ENCODE measurements around the gene WTIP.

WTIP gene

DNA sequence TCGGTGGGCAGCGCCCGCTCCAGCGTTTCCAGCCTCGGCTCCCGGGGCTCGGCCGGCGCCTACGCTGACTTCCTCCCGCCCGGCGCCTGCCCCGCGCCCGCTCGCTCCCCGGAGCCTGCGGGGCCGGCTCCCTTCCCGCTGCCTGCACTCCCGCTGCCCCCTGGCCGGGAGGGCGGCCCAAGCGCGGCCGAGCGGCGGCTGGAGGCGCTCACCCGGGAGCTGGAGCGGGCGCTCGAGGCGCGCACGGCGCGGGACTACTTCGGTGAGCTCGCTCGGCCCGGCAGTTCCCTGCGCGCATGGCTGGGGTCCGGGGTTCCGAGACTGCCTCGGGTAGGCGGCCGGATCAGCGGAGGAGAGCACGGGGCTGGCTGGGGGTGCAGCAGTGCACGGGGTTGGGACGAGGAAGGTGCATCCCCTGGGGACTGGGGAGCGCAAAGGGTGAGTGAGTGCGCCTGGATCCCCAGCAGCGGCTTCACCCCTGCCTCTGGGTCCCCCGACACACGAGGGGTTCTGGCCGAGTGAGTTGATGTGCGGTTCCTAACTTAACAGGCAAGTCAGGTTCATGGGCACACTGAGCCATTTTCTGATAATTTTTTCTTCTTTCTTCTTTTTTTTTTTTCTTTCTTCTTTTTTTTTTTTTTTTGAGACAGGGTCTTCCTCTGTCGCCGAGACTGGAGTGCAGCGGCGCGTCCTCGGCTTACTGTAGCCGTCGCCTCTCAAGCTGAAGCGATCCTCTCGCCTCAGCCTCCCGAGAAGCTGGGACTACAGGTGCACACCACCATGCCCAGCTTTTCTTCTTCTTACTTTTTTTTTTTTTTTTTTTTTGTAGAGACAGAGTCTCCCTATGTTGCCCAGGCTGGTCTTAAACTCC lies 1.1 kb downstream of the WTIP start:
- Histone ChIP-seq H3K27me3 (replicated peaks) (no peaks in the 10 kb centered on the region), H3K36me3 (replicated peaks) (no peaks in the 10 kb centered on the region), H3K27ac (no peak overlapping the region), H3K4me3 (ENCODE audit: low read depth, low read length) (peak overlapping the region; percentile 66)
- in situ Hi-C loops (cut with HindIII; ENCODE audit: low pct_ligation_motif_present, low sequenced_read_pairs) = no loop called here
- TF ChIP-seq, protein P1, sequence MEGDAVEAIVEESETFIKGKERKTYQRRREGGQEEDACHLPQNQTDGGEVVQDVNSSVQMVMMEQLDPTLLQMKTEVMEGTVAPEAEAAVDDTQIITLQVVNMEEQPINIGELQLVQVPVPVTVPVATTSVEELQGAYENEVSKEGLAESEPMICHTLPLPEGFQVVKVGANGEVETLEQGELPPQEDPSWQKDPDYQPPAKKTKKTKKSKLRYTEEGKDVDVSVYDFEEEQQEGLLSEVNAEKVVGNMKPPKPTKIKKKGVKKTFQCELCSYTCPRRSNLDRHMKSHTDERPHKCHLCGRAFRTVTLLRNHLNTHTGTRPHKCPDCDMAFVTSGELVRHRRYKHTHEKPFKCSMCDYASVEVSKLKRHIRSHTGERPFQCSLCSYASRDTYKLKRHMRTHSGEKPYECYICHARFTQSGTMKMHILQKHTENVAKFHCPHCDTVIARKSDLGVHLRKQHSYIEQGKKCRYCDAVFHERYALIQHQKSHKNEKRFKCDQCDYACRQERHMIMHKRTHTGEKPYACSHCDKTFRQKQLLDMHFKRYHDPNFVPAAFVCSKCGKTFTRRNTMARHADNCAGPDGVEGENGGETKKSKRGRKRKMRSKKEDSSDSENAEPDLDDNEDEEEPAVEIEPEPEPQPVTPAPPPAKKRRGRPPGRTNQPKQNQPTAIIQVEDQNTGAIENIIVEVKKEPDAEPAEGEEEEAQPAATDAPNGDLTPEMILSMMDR (IDR thresholded peaks at IDR 0.05; ENCODE audit: low read depth, low read length, missing control alignments) = no peak
- DNase-seq = no peak

DNA sequence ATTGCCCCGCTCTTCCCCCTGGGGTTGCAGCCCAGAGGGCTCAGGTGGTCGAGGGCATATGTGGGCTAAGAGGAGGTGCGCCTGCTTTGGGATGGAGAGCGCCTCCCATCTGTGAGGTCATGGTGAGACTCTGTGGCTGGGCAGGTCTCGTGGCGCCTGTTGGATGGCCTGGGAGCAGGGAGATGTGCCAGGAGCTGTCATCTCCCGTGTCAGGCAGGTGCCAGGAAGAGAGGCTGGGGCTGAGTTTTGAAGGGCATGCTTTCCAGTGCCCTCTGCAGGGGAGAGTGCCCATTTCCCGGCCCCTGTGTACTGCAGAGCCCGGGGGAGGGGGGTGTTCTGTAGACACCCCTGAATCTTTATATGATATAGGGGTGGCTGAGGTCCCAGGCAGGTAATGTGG lies 2.8 kb downstream of the WTIP start:
- in situ Hi-C loops (cut with HindIII; ENCODE audit: low pct_ligation_motif_present, low sequenced_read_pairs) = no loop called here
- DNase-seq = no peak

DNA sequence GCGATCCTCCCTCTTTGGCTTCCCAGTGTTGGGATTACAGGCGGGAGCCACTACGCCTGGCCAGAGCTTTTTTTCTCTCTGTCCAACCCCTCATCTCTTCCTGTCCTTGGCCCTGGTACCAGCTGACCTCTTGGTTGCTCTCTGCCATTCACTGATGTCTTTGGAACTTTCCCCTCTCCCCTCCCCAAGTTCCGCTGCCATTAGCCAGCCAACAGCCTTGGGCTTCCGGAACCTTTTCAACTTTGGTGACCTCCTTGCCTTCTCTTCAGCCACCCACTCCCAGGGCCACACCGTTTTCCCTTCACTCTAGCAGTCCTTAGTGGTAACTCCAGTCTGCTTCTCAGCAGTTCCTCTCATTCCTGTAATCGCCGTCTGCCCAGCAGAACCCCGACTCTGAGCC lies 4.3 kb downstream of the WTIP start:
- Histone ChIP-seq H3K4me3 (ENCODE audit: low read depth, low read length) (no peak overlapping the region), H3K27me3 (replicated peaks) (no peaks in the 10 kb centered on the region), H3K36me3 (replicated peaks) (peaks cover 2% of the 10 kb centered on the region), H3K27ac (no peak overlapping the region)
- DNase-seq = no peak
- TF ChIP-seq, protein P1 (IDR thresholded peaks at IDR 0.05; ENCODE audit: low read depth, low read length, missing control alignments) = no peak
- in situ Hi-C loops (cut with HindIII; ENCODE audit: low pct_ligation_motif_present, low sequenced_read_pairs) = no loop called here

More for the DNA sequence above, 2.8 kb downstream of the WTIP start:
- Histone ChIP-seq H3K4me3 (ENCODE audit: low read depth, low read length) (no peak overlapping the region), H3K27ac (no peak overlapping the region), H3K27me3 (replicated peaks) (no peaks in the 10 kb centered on the region), H3K36me3 (replicated peaks) (no peaks in the 10 kb centered on the region)
- TF ChIP-seq, protein P1 (IDR thresholded peaks at IDR 0.05; ENCODE audit: low read depth, low read length, missing control alignments) = no peak

DNA sequence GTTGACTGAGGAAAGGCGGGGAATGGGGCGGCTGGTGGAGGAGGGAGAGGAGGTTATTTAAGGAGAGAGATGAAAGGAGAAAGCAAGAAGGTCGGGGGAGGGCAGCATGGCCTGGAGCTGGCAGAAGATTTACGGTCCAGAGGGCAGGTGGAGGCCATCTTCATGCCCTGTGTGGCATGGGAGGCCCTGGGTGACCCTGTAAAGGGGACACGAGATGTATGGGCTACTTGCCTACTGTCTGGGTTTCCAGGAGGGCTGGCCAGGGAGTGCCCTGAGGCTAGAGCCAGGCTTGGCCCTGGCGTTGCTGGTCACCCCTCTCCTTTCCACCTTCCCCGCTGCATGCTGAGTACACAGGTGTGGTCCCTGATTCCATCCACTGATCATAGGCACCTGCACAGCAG lies 6.1 kb downstream of the WTIP start:
- Histone ChIP-seq H3K27me3 (replicated peaks) (no peaks in the 10 kb centered on the region), H3K4me3 (ENCODE audit: low read depth, low read length) (no peak overlapping the region), H3K36me3 (replicated peaks) (peaks cover 2% of the 10 kb centered on the region), H3K27ac (no peak overlapping the region)
- DNase-seq = no peak
- TF ChIP-seq, protein P1 (IDR thresholded peaks at IDR 0.05; ENCODE audit: low read depth, low read length, missing control alignments) = no peak
- in situ Hi-C loops (cut with HindIII; ENCODE audit: low pct_ligation_motif_present, low sequenced_read_pairs) = no loop called here

DNA sequence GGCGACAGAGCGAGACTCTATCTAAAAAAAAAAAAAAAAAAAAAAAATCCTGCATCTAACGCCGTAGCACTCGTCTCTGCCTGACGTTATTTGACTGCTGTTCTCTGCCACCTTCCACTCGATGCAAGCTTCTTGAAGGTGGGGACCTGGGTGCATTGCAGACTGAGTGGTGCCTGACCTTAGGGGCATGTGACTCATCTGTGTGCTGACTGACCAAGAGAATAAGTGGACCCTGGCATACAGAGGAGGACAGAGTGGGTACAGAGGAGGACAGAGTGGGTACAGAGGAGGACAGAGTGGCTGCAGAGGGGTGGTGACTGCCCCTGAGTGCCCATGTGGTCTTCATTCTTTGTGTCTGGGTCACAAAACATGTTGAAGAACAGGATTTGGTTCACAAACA lies 7.6 kb downstream of the WTIP start:
- TF ChIP-seq, protein P1 (IDR thresholded peaks at IDR 0.05; ENCODE audit: low read depth, low read length, missing control alignments) = no peak
- Histone ChIP-seq H3K36me3 (replicated peaks) (peaks cover 15% of the 10 kb centered on the region), H3K27ac (no peak overlapping the region), H3K4me3 (ENCODE audit: low read depth, low read length) (no peak overlapping the region), H3K27me3 (replicated peaks) (no peaks in the 10 kb centered on the region)
- in situ Hi-C loops (cut with HindIII; ENCODE audit: low pct_ligation_motif_present, low sequenced_read_pairs) = no loop called here
- DNase-seq = no peak
